HS-27A (cell line): ENCODE measurements around the gene TERF2IP.

Experiments used
- DNase-seq: peaks from one replicate; pipeline ENCODE4 v3.0.0-alpha.2; 2012; ENCODE audit warnings: low read depth, missing footprints

Gene TERF2IP

GRCh38 chr16:75647492-75648264, at the start of gene TERF2IP, which contains the start of gene KARS1:
TERF2IP (plus strand) TSS chr16:75647773; CDS start chr16:75647883, 110 bp downstream.
KARS1 (minus strand) TSS chr16:75647665; CDS start chr16:75647639, 26 bp downstream.
- peak; percentile 77 for DNase-seq

- no peak for DNase-seq
These were observed 47.9 kb upstream of the TERF2IP start for GRCh38 chr16:75599452-75600277.

GRCh38 chr16:75603241-75603640, 44.3 kb upstream of the TERF2IP start:
- no peak for DNase-seq

DNA sequence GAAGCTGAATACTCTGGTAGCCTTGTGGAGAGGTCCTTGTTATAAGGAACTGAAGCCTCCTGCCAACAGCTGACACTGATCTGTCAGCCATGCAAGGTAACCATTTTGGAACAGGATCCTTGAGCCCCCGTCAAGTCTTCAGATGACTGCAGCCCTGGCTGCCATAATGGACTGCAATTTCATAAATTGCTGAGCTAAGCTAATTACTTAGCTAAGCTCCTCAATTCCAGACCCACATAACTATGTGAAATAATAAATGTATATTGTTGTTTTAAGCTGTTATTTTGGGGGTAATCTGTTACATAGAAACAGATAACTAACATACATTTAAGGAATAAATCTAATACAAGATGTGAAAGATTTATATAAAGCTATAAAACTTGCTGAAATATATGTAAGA, 41.1 kb upstream of the TERF2IP start:
- no peak for DNase-seq

GRCh38 chr16:75614066-75614897, 33.3 kb upstream of the TERF2IP start:
- no peak for DNase-seq

GRCh38 chr16:75615619-75616018, 32.0 kb upstream of the TERF2IP start:
- DNase-seq, result no peak

GRCh38 chr16:75616521-75617010, 31.0 kb upstream of the TERF2IP start:
- no peak for DNase-seq

DNA sequence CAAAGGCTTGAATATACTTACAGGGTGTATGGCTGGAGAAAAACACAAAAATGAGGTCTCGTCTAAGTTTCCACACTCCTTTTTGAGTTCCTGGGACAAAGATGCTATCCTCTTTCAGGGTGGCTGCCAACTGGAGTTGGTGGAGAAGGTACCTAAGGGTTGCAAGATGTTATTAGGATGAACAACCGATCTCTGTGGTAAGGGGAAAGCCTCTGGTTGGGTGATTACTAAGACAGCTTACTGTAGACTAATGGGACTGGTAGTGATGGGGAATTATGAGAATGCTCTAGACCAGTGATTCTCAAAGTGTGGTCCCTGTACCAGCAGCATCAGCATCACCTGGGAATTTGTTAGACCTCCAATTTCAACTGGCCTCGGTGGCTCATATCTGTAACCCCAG, 30.5 kb upstream of the TERF2IP start:
- DNase-seq, result no peak

DNA sequence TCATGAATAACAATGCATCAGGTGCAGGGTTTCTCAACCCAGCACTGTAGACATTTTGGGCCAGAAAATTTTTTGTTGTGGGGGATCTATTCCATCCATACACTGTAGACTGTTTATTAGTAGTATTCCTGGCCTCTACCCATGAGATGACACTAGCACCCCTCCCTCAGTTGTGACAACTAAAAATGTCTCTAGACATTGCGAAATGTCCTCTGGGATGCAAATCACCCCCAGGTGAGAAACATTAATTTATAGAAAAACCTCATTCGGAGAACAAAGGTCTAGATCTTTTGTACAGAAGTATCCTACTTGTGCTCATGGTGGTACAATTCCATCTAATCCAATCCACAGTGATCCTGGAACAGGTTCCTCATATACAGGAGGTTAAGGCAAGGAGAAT, 28.8 kb upstream of the TERF2IP start:
- DNase-seq, result no peak

DNA sequence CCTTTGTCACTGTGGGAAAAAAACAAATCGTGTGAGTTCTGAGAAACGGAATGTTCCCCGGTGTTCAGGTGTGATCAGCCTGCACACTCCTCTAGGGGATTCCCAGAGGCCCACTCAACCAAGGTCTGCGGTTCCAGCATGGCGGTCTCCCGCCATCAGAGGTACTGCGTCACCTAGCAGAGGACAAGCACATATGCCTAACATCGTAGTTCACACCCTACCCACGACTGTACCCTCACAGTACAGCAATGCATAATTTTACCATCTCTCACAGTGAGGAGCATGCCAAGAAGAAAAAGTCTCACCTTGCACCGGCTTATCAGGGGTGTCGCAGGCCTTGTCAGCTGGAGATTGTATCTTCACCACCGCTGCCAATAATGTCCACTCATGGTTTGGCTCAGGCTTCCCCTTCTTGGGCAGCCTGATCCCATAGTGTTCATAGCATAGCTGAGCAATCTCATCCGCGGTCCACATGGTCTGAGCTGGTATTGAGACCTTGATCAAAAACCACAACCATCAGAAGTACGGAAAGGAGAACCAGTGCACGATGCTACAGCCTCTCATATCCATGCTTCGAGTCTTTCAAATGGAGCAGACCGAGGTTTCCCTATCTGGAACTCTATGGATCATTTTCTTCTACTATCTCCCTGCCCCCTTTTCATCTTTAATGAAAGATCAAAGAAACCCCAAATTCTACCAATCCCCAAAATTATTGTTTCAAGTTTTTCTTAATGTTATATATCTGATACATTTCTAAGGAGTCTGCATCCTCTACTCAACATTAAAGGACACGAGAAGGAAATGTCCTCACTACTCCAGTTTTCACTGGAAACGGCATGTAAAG, 27.0 kb upstream of the TERF2IP start:
- DNase-seq, result no peak

DNA sequence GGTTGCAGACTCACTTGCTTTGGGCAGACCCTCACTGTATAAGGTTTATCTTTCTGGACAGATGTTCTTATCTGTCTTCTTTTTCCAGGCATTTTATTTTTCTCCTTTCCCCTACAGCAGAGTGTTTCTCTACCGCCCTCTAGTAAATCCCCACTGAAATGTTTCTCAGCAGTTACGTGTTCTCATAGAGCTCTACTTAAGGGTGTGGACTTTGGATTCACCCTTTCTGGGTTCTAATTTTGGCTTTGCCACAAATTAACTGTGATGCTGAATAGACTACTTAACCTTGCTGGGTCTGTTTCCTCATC, 26.4 kb upstream of the TERF2IP start:
- DNase-seq, result no peak

GRCh38 chr16:75622761-75623605, 24.6 kb upstream of the TERF2IP start, which contains the start of gene ADAT1:
ADAT1 (minus strand) TSS chr16:75623281; CDS start chr16:75620799, 2,482 bp downstream.
- DNase-seq, result peak; percentile 94

GRCh38 chr16:75624921-75625334, 22.6 kb upstream of the TERF2IP start:
- no peak for DNase-seq

- no peak for DNase-seq
These were observed 20.8 kb upstream of the TERF2IP start for GRCh38 chr16:75626806-75627205.

GRCh38 chr16:75627851-75628250, 19.7 kb upstream of the TERF2IP start:
- no peak for DNase-seq

DNA sequence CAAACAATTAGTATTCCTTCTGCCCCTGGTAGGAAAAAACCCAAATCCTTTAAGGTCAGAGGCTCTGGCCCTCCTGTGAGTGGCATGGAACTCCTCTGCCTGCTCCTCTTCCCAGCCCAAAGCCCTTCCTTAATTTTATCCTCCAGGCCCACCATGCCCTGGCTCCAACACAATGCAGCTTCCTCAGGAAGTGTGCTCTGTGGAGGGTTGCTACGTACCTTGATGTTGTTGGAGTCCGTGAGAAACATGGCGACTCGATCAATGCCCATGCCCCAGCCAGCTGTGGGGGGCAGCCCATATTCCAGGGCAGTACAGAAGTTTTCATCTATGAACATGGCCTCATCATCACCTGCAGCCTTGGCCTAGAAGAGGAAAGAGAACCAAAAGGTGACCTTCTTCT, 19.2 kb upstream of the TERF2IP start:
- no peak for DNase-seq

GRCh38 chr16:75629132-75629531, 18.4 kb upstream of the TERF2IP start:
- no peak for DNase-seq

DNA sequence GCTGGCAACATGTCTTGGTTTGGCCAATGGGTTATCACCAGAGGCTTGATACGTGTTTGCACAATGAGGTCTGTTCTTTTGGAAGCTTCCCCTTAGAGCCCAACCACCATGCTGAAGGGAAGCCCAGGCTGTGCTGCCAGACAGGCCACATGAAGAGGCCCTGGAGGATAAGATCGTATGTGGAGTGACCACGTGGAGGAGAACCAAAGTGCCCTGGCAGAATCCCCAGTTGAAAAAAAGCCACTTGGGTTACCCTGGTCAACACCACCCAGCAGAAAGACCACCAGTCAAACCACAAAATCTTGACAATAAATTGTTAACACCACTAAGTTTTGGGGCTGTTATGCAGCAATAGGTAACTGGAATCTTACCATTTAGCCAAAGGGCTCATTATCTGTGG, 17.5 kb upstream of the TERF2IP start:
- DNase-seq, result no peak

- DNase-seq, result no peak
These were observed 14.7 kb upstream of the TERF2IP start for GRCh38 chr16:75632857-75633256.

- no peak for DNase-seq
These were observed 12.5 kb upstream of the TERF2IP start for GRCh38 chr16:75635036-75635435.
